ENCODE data around the gene UBL4A. TPM values are rescaled to one million over a fixed set of nuclear protein-coding genes. Genes with fewer than 3 reads are reported as not detected.

The UBL4A gene
- total RNA-seq, 1 experiment from 2014 or later: 37.4 TPM

DNA sequence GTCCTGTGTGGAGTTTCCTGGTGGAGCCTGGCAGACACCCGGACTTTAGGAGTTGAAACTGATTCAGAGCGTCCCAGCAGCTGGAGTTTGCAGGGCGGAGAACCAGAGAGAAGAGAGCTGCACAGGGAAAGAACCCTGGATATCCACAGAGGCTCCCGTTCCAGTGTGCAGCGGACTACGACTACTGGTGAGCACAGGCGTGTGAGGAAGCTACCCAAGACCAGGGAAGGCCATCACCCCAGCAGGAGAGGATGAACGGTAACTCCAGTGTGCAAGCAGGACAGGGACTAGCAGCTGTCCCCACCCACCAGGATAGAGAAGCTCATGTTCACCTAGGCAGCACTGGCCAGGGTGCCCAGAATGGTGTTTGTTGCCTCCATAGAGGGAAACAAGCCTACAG lies 9.6 kb downstream of the UBL4A start:
- no peak overlapping the region for H3K4me2 ChIP-seq (ENCODE audit: low read length)
- no peak for ATAC-seq
- H3K9ac ChIP-seq (ENCODE audit: low read length): no peak overlapping the region
- H3K36me3 ChIP-seq (ENCODE audit: control insufficient read depth in 1 of 2, insufficient read depth in 2 of 2, low read length in 2 of 2): no peaks in the 10 kb centered on the region; a peak in 1 of 4 replicates
- H3K9me2 ChIP-seq (ENCODE audit: insufficient read depth): no peaks in the 10 kb centered on the region
- CTCF ChIA-PET: no interaction called here
- H2AFZ ChIP-seq (ENCODE audit: low read depth, low read length, poor library complexity, severe bottlenecking): no peak overlapping the region
- peaks cover 3 to 10% of the 10 kb centered on the region in 2 experiments; a peak in 3 of 4 replicates for H3K4me1 ChIP-seq (ENCODE audit: control insufficient read depth in 1 of 2, insufficient read depth in 2 of 2, low read length in 2 of 2)
- RAD21 ChIA-PET (ENCODE audit: low non-redundant PET in 1 of 2, low total read pairs in 2 of 2, uncharacterized antibody in 2 of 2, unreplicated experiment in 2 of 2): no interaction called here
- H3K79me2 ChIP-seq (ENCODE audit: insufficient read depth, low read length): no peaks in the 10 kb centered on the region
- H4K20me1 ChIP-seq (ENCODE audit: insufficient read depth): no peaks in the 10 kb centered on the region
- H3K27me3 ChIP-seq (ENCODE audit: insufficient read depth, low read length): no peaks in the 10 kb centered on the region
- H3K27ac ChIP-seq (ENCODE audit: low read depth, low read length): no peak overlapping the region
- POLR2A ChIA-PET: interaction anchor here (0.5 kb wide), 1 partner anchor 45 kb away, joined by 3 read pairs; no protein-coding TSS in a partner anchor
- no peaks in the 10 kb centered on the region for H3K9me3 ChIP-seq (ENCODE audit: control insufficient read depth in 1 of 2, insufficient read depth in 1 of 2, low read depth in 1 of 2, low read length in 2 of 2)
- no peak overlapping the region for H3K4me3 ChIP-seq (replicated peaks in 1 of 2; ENCODE audit: low read depth in 1 of 2, low read length in 2 of 2)
- intact Hi-C loops (cut with micrococcal nuclease): loop anchor here (5.0 kb wide), 2 partner anchors 35 to 70 kb away; partner anchors contain the start of genes DNASE1L1 and FAM50A
- TF ChIP-seq ZNF274 (IDR thresholded peaks at IDR 0.05; ENCODE audit: low read depth, low read length) (no peak), POLR2AphosphoS5 (IDR thresholded peaks at IDR 0.05; ENCODE audit: low read depth, low read length) (peak; percentile 37)
- no peak for DNase-seq (ENCODE audit: low read depth, low spot score)
- BruUV-seq (replicated peaks): no TSS peak

DNA sequence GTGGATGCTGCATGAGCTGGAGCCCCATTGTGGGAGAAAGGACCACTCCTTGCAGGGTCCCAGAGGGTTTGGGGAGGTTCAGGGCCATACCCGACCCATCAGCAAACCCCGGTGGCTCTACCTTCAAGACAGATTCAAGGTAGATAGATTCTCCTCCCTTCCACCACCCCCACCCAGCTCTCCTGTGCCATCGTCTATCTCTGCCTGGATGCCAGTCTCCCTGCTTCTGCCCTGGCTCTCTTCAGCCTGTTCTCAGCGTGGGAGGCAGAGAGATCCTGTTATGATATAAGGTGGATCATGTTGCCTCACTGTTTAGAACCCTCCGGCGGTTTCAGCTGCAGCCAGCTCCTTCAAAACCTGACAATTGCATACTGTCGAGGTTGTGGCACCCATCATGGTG lies 12.7 kb downstream of the UBL4A start:
- Histone ChIP-seq H3K4me3 (replicated peaks in 1 of 2; ENCODE audit: low read depth in 1 of 2, low read length in 2 of 2) (no peak overlapping the region), H2AFZ (ENCODE audit: low read depth, low read length, poor library complexity, severe bottlenecking) (no peak overlapping the region), H4K20me1 (ENCODE audit: insufficient read depth) (no peaks in the 10 kb centered on the region), H3K36me3 (ENCODE audit: control insufficient read depth in 1 of 2, insufficient read depth in 2 of 2, low read length in 2 of 2) (no peaks in the 10 kb centered on the region; a peak in 1 of 4 replicates), H3K9me3 (ENCODE audit: control insufficient read depth in 1 of 2, insufficient read depth in 1 of 2, low read depth in 1 of 2, low read length in 2 of 2) (no peaks in the 10 kb centered on the region), H3K9me2 (ENCODE audit: insufficient read depth) (no peaks in the 10 kb centered on the region), H3K79me2 (ENCODE audit: insufficient read depth, low read length) (no peaks in the 10 kb centered on the region), H3K4me1 (ENCODE audit: control insufficient read depth in 1 of 2, insufficient read depth in 2 of 2, low read length in 2 of 2) (no peaks in the 10 kb centered on the region), H3K4me2 (ENCODE audit: low read length) (no peak overlapping the region), H3K27me3 (ENCODE audit: insufficient read depth, low read length) (no peaks in the 10 kb centered on the region), H3K27ac (ENCODE audit: low read depth, low read length) (no peak overlapping the region), H3K9ac (ENCODE audit: low read length) (no peak overlapping the region)
- ChIA-PET POLR2A (no interaction called here), CTCF (no interaction called here), RAD21 (ENCODE audit: low non-redundant PET in 1 of 2, low total read pairs in 2 of 2, uncharacterized antibody in 2 of 2, unreplicated experiment in 2 of 2) (no interaction called here)
- ATAC-seq (no peak), DNase-seq (ENCODE audit: low read depth, low spot score) (no peak)
- TF ChIP-seq, protein P1, sequence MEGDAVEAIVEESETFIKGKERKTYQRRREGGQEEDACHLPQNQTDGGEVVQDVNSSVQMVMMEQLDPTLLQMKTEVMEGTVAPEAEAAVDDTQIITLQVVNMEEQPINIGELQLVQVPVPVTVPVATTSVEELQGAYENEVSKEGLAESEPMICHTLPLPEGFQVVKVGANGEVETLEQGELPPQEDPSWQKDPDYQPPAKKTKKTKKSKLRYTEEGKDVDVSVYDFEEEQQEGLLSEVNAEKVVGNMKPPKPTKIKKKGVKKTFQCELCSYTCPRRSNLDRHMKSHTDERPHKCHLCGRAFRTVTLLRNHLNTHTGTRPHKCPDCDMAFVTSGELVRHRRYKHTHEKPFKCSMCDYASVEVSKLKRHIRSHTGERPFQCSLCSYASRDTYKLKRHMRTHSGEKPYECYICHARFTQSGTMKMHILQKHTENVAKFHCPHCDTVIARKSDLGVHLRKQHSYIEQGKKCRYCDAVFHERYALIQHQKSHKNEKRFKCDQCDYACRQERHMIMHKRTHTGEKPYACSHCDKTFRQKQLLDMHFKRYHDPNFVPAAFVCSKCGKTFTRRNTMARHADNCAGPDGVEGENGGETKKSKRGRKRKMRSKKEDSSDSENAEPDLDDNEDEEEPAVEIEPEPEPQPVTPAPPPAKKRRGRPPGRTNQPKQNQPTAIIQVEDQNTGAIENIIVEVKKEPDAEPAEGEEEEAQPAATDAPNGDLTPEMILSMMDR (IDR thresholded peaks at IDR 0.05 in 2 of 3, conservative IDR thresholded peaks at IDR 0.05 in 1 of 3; ENCODE audit: borderline replicate concordance in 1 of 3, insufficient read depth in 1 of 3, low read depth in 2 of 3, low read length in 2 of 3): no peak
- TF ChIP-seq, protein P2, sequence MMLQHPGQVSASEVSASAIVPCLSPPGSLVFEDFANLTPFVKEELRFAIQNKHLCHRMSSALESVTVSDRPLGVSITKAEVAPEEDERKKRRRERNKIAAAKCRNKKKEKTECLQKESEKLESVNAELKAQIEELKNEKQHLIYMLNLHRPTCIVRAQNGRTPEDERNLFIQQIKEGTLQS (IDR thresholded peaks at IDR 0.05): no peak
- TF ChIP-seq SRF (IDR thresholded peaks at IDR 0.05; ENCODE audit: low read depth): no peak
- no peak for TF ChIP-seq RAD21 (IDR thresholded peaks at IDR 0.05; ENCODE audit: low read depth)
- no peak for TF ChIP-seq EZH2 (IDR thresholded peaks at IDR 0.05)
- TF ChIP-seq, protein P3, sequence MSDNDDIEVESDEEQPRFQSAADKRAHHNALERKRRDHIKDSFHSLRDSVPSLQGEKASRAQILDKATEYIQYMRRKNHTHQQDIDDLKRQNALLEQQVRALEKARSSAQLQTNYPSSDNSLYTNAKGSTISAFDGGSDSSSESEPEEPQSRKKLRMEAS (IDR thresholded peaks at IDR 0.05): no peak
- TF ChIP-seq, protein P4, sequence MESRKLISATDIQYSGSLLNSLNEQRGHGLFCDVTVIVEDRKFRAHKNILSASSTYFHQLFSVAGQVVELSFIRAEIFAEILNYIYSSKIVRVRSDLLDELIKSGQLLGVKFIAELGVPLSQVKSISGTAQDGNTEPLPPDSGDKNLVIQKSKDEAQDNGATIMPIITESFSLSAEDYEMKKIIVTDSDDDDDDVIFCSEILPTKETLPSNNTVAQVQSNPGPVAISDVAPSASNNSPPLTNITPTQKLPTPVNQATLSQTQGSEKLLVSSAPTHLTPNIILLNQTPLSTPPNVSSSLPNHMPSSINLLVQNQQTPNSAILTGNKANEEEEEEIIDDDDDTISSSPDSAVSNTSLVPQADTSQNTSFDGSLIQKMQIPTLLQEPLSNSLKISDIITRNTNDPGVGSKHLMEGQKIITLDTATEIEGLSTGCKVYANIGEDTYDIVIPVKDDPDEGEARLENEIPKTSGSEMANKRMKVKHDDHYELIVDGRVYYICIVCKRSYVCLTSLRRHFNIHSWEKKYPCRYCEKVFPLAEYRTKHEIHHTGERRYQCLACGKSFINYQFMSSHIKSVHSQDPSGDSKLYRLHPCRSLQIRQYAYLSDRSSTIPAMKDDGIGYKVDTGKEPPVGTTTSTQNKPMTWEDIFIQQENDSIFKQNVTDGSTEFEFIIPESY (IDR thresholded peaks at IDR 0.05; ENCODE audit: extremely low read depth, insufficient replicate concordance, low read length): no peak
- TF ChIP-seq ELF1 (IDR thresholded peaks at IDR 0.05; ENCODE audit: borderline replicate concordance, low read depth): no peak
- no peak for TF ChIP-seq CEBPB (IDR thresholded peaks at IDR 0.05; ENCODE audit: low read depth)
- no peak for TF ChIP-seq CBX3 (IDR thresholded peaks at IDR 0.05; ENCODE audit: low read depth)
- no TSS peak for BruUV-seq (replicated peaks)
- intact Hi-C loops (cut with micrococcal nuclease): no loop called here
